Stimulated activated CD4-positive, alpha-beta T cell treated with anti-CD3 and anti-CD28 coated beads, Interleukin-12 subunit alpha, Interleukin-12 subunit beta, amount 100 ng/mL, for 48 hours (primary cell): ENCODE measurements around the gene CTNNA3.

Source experiments
- DNase-seq, 3 donors: peaks; one replicate each; pipeline ENCODE4 v3.0.0-alpha.2; 2020; ENCODE audit warnings: low read depth in 2 of 3, low spot score in 1 of 3

CTNNA3 gene

GRCh38 chr10:66886848-66887247 is 809.1 kb downstream of the CTNNA3 start:
- no peak for DNase-seq

- no peak for DNase-seq
Measured at GRCh38 chr10:66882271-66882670, 813.7 kb downstream of the CTNNA3 start.

- no peak for DNase-seq
Measured at GRCh38 chr10:66881814-66882213, 814.2 kb downstream of the CTNNA3 start.

DNA sequence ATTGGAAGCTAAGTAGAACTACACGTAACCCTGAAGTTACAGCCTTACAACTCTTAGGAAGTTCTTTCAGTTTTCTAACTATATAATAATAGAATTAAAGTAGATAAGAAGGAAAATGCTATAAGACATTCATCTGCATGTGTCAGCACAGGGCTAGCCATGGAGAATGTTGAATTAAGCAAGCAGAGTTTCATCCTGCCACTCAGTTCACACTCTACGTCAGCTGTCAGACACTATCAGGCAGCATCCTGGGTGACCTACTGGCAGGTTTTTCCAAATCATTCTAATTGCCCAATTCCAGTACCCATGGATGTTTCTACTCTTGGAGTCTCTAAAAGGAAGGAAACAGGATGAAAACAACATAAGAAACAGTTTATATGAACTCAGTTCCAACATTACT is 815.2 kb downstream of the CTNNA3 start:
- DNase-seq: no peak

- no peak for DNase-seq
Measured at GRCh38 chr10:66880292-66880691, 815.7 kb downstream of the CTNNA3 start.

- no peak for DNase-seq
Measured at GRCh38 chr10:66877361-66877760, 818.6 kb downstream of the CTNNA3 start.

DNA sequence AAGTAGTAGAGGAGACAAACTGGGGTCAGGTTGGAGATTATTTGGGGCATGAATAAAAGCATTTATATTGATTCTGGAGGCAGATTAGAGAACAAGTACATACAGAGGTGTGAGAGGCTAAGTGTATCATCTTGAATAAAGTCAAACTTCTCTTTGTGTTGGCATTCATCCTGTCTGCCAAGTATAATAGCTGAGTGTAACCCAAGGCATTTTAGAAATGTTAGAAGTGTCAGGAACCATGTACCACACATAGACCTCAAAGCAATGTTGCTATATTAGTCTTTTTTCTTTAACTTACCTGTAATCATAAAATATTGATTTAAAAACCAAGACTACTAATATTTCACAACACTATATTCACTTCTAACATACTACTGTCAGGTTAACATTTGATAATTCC is 826.4 kb downstream of the CTNNA3 start:
- no peak for DNase-seq

GRCh38 chr10:66862687-66863258 is 833.2 kb downstream of the CTNNA3 start:
- DNase-seq: no peak

GRCh38 chr10:66860376-66860945 is 835.5 kb downstream of the CTNNA3 start:
- no peak for DNase-seq

DNA sequence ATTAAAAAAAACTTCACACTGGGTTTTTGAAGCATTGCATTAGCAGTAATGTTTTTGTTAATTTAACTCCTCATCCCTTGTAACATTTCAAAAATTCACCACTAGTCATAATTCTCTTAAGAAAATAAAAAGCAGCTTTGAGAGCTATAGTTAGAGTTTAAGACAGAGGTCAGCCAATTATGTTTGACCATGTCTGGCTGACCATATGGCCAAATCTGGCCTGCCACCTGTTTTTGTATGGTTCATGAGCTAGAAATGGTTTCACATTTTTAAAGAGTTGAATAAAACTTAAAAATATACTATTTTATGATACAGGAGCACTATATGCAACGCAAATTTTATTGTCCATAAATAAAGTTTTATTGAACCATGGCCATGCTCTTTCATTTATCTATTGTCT is 843.2 kb downstream of the CTNNA3 start:
- DNase-seq: no peak

DNA sequence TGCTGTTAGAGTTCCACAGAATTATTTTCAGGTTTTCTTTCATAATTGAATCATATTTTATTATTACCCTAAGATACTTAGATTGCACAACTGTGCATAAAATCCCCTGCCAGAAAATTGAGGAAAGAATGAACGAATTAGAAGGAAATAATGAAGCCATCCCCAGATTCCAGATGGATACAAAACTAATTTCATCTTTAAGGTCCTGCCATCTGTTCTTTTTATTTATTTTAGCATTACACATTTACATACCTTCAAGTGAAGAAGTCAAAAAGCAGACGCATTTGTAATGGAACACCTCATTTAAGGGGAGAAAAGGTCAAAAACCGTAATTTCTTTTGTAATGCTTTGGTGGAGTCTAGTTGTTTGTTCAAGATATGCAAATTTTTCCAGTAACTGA is 847.1 kb downstream of the CTNNA3 start:
- no peak for DNase-seq

- DNase-seq: no peak
Measured at GRCh38 chr10:66844176-66844942, 851.6 kb downstream of the CTNNA3 start.

GRCh38 chr10:66843396-66843795 is 852.6 kb downstream of the CTNNA3 start:
- DNase-seq: no peak

DNA sequence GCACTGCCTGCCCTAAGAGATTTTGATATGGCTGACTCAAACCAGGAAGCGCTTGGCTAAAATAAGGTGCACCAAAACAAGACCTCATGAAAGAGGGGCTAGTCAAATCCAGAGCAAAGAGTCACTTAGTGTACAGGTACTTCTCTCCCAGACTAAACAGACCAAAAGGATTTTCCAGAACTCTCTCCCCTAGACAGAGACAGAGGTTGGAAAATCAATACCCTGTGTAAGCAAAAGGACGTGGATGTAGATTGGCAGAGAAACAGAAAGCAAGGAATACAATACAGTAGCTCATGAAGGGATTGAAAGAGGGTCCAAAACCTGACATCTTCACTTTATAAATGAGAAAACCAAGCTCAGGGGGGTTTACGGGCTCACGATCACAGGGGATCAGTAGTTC is 853.1 kb downstream of the CTNNA3 start:
- DNase-seq: no peak

DNA sequence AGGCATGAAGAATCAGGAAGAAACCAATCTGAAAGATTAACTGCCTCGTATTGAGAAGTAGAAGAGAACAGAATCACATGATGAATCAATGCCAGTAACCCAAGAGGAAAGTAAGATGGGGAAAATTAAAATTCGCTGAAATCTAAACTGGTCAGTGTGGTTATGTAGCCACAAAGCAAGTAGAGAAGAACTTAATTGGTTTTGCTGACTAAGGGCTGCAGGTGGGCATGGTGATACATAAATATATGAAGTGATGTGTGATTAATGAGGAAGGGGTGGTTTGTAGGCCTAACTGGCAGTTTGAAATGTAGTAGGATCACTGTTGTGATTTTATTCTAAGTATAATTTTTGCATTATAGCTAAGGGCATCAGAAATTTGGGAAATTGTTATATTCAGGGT is 853.6 kb downstream of the CTNNA3 start:
- DNase-seq: no peak

- no peak for DNase-seq
Measured at GRCh38 chr10:66838656-66839055, 857.3 kb downstream of the CTNNA3 start.

DNA sequence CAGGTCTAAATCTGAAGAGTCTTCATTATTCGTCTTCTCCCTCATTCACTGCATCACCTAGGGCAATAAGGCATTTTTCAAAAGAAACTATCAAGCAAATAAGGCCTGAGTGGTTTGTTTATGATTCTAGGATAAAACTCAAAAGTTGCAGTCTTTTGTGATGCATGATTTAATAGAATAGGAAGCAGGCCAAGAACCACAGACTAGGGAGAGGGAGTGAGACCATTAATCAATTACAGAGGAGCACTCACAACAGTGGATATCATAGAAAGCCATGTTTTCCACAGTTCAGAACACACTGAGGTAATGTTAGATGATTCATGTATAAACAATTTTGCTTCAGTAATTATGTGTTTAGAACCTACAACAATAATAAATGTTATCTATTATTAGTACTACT is 858.0 kb downstream of the CTNNA3 start:
- no peak for DNase-seq

GRCh38 chr10:66837335-66837734 is 858.7 kb downstream of the CTNNA3 start:
- no peak for DNase-seq

GRCh38 chr10:66836771-66837170 is 859.2 kb downstream of the CTNNA3 start:
- no peak for DNase-seq

- no peak for DNase-seq
Measured at GRCh38 chr10:66836057-66836456, 859.9 kb downstream of the CTNNA3 start.

DNA sequence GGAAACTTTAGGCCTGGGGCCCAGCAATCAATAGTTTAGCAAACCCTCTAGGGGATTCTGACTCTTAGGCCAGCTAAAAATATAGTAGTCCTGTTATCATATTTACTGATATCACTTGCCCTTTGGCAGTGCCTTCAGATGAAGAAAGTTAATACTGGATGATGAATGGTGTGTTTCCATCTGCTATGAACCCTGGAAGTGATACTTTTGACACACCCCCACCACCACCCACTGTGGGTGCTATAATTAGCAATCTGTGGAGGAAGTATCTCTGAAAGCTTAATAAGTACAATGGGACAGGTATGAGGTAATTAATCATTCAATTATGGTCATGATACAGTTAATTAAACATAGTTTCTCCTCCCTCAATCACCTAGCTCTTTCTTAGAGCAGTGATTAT is 860.6 kb downstream of the CTNNA3 start:
- DNase-seq: no peak

DNA sequence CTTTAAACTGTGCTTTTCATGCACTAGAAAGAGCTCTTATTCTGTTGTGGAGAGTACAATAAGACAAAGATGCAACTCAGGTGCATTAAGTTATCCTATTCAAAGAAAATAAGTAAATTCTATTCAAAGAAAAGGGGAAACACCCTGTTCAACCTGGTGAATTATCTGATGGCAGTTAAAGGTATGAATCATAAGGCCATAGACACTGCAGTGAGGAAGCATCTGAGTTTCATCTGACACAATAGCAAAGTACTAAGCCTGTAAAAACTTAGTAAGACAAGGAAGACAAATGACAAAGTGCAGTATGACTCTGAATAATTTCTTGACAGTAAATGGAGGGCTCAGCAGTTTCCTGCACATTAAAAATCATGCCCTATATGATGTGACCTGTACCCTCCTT is 861.2 kb downstream of the CTNNA3 start:
- no peak for DNase-seq

DNA sequence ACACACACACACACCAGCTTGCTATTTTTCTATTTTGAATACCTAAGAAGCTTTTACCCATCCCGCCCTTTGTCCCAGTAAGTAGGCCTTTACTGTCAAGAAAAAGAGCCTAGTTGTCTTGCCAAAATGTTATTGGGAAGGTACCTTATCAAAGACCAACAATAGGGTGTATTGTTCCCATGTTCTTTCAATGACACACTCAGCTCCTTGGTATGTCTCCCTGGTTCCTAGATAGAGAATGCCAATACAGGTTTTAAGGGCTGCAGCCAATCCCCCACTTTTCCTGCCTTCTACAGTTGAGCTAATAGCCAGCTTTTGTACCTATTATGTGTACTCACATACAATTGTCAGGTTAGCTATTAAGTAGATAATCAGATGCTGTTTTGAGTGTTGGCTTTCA is 862.1 kb downstream of the CTNNA3 start:
- DNase-seq: no peak
